Measurements from ENCODE around the gene CREB3L1.

GRCh38 chr11:46235777-46236688 is 41.4 kb upstream of the CREB3L1 start:
- no peak for TF ChIP-seq CTCF (IDR thresholded peaks at IDR 0.05; ENCODE audit: insufficient read depth, low read length, poor library complexity, severe bottlenecking)
- no peak for TF ChIP-seq EZH2phosphoT487 (conservative IDR thresholded peaks at IDR 0.05; ENCODE audit: low read length)
